Activated CD4-positive, alpha-beta T cell treated with anti-CD3 and anti-CD28 coated beads, Interleukin-2, amount 10 ng/mL, durations not matched to agents 7 days and 5 days (primary cell): ENCODE results near the gene ZFR. TPM values are rescaled to one million over a fixed set of nuclear protein-coding genes. Genes with fewer than 3 reads are reported as not detected.
"Not testable (repeated sequence)": the region's sequence is repeated elsewhere in the genome, so short reads cannot be mapped to it uniquely, and the experiment has no call there.

Experiments
- CTCF ChIA-PET: fragments of 350-600 bp; sonication (Branson Sonifier 250); formaldehyde crosslinking; loops from one replicate; lab custom pipeline; 2021; ENCODE audit warnings: antibody characterized with exemption; lab: Charles Lee
- POLR2A ChIA-PET: fragments of 350-600 bp; sonication (Branson Sonifier 250); formaldehyde crosslinking; loops from one replicate; lab custom pipeline; 2021; ENCODE audit warnings: antibody characterized with exemption; lab: Charles Lee
- DNase-seq: peaks from one replicate; pipeline ENCODE4 v3.0.0-alpha.2; 2020
- H3K27ac Mint-ChIP-seq: one replicate; pipeline ENCODE4 v1.8.0; 2021; ENCODE audit warnings: mild to moderate bottlenecking, moderate library complexity, mixed read lengths
- H3K27me3 Mint-ChIP-seq: one replicate; pipeline ENCODE4 v1.8.0; 2021; ENCODE audit warnings: mixed read lengths
- H3K36me3 Mint-ChIP-seq: one replicate; pipeline ENCODE4 v1.8.0; 2021; ENCODE audit warnings: low read depth, mixed read lengths
- H3K4me1 Mint-ChIP-seq: one replicate; pipeline ENCODE4 v1.8.0; 2021; ENCODE audit warnings: mixed read lengths
- H3K4me3 Mint-ChIP-seq: one replicate; pipeline ENCODE4 v1.8.0; 2021; ENCODE audit warnings: mild to moderate bottlenecking, moderate library complexity, mixed read lengths
- H3K9me3 Mint-ChIP-seq: one replicate; pipeline ENCODE4 v1.8.0; 2021; ENCODE audit warnings: mixed read lengths
- total RNA-seq, 2 experiments: library from RNA; stranded (reverse); gene quantifications; one replicate each; pipeline ENCODE4 v1.2.3, GENCODE V29; 2021

The ZFR gene
- total RNA-seq, 2 experiments from 2014 or later = 46.6 to 52.1 TPM

- DNase-seq = no peak
- Mint-ChIP-seq H3K27ac (peak overlapping the region; percentile 52), H3K4me3 (no peak overlapping the region), H3K4me1 (no peaks in the 10 kb centered on the region), H3K36me3 (no peaks in the 10 kb centered on the region), H3K9me3 (no peaks in the 10 kb centered on the region), H3K27me3 (no peaks in the 10 kb centered on the region)
- ChIA-PET POLR2A (no interaction called here), CTCF (interaction anchor here (0.7 kb wide), 1 partner anchor 119 kb away, joined by 3 read pairs; no protein-coding TSS in a partner anchor)
Measured at GRCh38 chr5:32471784-32472183, 27.2 kb upstream of the ZFR start.

- H3K4me1 Mint-ChIP-seq = peaks cover 4% of the 10 kb centered on the region
- no peak overlapping the region for H3K4me3 Mint-ChIP-seq
- ChIA-PET CTCF (no interaction called here), POLR2A (interaction anchor here (0.6 kb wide), 1 partner anchor 231 kb away, joined by 7 read pairs; no protein-coding TSS in a partner anchor)
- DNase-seq = no peak
- no peaks in the 10 kb centered on the region for H3K27me3 Mint-ChIP-seq
- H3K9me3 Mint-ChIP-seq = no peaks in the 10 kb centered on the region
- H3K36me3 Mint-ChIP-seq = no peaks in the 10 kb centered on the region
- H3K27ac Mint-ChIP-seq = no peak overlapping the region
Measured at GRCh38 chr5:32465076-32465475, 20.5 kb upstream of the ZFR start.

DNA sequence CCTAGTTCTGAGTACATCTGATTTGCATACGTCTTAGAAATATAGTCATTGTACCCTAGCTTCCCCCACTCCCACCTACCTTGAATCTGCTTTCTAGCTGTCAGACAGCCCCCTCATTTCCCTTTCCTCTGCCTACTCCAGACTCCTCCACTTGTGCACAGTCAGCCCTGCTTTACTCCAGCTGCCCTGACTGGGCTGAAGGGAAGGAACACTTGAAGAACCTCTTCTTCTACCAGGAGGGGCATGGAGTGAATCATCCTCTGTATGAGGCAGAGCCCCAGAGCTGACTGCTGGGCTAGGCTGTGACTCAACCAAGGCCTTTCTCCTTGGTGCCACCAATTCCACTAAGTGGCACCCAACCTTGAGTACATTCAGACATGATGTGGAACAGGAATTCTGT is 18.1 kb upstream of the ZFR start:
- Mint-ChIP-seq H3K27ac (no peak overlapping the region), H3K4me1 (peaks cover 4% of the 10 kb centered on the region), H3K27me3 (no peaks in the 10 kb centered on the region), H3K36me3 (no peaks in the 10 kb centered on the region), H3K4me3 (no peak overlapping the region), H3K9me3 (peaks cover 3% of the 10 kb centered on the region)
- ChIA-PET POLR2A (no interaction called here), CTCF (interaction anchor here (1.1 to 1.2 kb wide), 3 partner anchors 9 to 231 kb away, joined by 3 to 4 read pairs (median 4); partner anchors contain the start of gene ZFR)
- no peak for DNase-seq

- DNase-seq = no peak
- no peak overlapping the region for H3K27ac Mint-ChIP-seq
- H3K9me3 Mint-ChIP-seq = peaks cover 3% of the 10 kb centered on the region
- ChIA-PET POLR2A (no interaction called here), CTCF (no interaction called here)
- H3K36me3 Mint-ChIP-seq = no peaks in the 10 kb centered on the region
- H3K27me3 Mint-ChIP-seq = peaks cover 1% of the 10 kb centered on the region
- no peak overlapping the region for H3K4me3 Mint-ChIP-seq
- peaks cover 4% of the 10 kb centered on the region for H3K4me1 Mint-ChIP-seq
Measured at GRCh38 chr5:32461441-32462120, 17.0 kb upstream of the ZFR start.

GRCh38 chr5:32460702-32461101 is 16.2 kb upstream of the ZFR start:
- ChIA-PET POLR2A (no interaction called here), CTCF (interaction anchor here (0.6 kb wide), 1 partner anchor 636 kb away, joined by 3 read pairs; no protein-coding TSS in a partner anchor)
- Mint-ChIP-seq H3K27ac (no peak overlapping the region), H3K36me3 (no peaks in the 10 kb centered on the region), H3K4me3 (no peak overlapping the region), H3K9me3 (peaks cover 3% of the 10 kb centered on the region), H3K4me1 (peaks cover 4% of the 10 kb centered on the region), H3K27me3 (peaks cover 3% of the 10 kb centered on the region)
- no peak for DNase-seq

GRCh38 chr5:32458880-32459495 is 14.4 kb upstream of the ZFR start:
- CTCF ChIA-PET = interaction anchor here (1.0 to 1.2 kb wide), 3 partner anchors 8 to 209 kb away, joined by 3 read pairs; no protein-coding TSS in a partner anchor
- no peaks in the 10 kb centered on the region for H3K36me3 Mint-ChIP-seq
- H3K4me3 Mint-ChIP-seq = no peak overlapping the region
- no peak overlapping the region for H3K27ac Mint-ChIP-seq
- POLR2A ChIA-PET = no interaction called here
- peaks cover 3% of the 10 kb centered on the region for H3K27me3 Mint-ChIP-seq
- peaks cover 4% of the 10 kb centered on the region for H3K4me1 Mint-ChIP-seq
- H3K9me3 Mint-ChIP-seq = peaks cover 3% of the 10 kb centered on the region
- no peak for DNase-seq

DNA sequence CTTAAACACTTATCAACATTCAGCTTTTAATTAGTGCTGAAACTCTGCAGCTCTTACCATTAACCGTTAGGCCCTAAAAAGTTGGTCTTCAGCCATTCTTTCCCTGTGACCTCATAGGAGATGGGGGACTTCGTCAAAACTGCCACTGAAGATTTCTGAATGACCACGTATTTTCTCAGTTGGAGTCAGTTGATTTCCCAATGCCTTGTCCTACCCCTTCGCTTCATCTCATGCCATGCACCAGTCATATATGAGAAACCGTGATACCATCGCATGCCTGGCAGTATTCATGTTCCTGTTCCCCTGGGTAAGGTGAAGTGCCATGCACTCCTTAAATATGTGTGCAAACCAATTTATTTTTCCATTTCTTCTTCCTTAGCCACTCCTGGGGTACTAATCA is 10.8 kb upstream of the ZFR start:
- Mint-ChIP-seq H3K36me3 (no peaks in the 10 kb centered on the region), H3K4me1 (no peaks in the 10 kb centered on the region), H3K27me3 (peaks cover 7% of the 10 kb centered on the region), H3K9me3 (peaks cover 3% of the 10 kb centered on the region), H3K27ac (no peak overlapping the region), H3K4me3 (no peak overlapping the region)
- ChIA-PET CTCF (no interaction called here), POLR2A (no interaction called here)
- DNase-seq = no peak

GRCh38 chr5:32454821-32455220 is 10.3 kb upstream of the ZFR start:
- ChIA-PET POLR2A (no interaction called here), CTCF (interaction anchor here (0.6 to 1.0 kb wide), 2 partner anchors 10 to 19 kb away, joined by 3 to 4 read pairs; no protein-coding TSS in a partner anchor)
- Mint-ChIP-seq H3K4me1 (no peaks in the 10 kb centered on the region), H3K9me3 (peaks cover 3% of the 10 kb centered on the region), H3K27ac (no peak overlapping the region), H3K27me3 (peaks cover 7% of the 10 kb centered on the region), H3K36me3 (no peaks in the 10 kb centered on the region), H3K4me3 (no peak overlapping the region)
- DNase-seq = no peak

DNA sequence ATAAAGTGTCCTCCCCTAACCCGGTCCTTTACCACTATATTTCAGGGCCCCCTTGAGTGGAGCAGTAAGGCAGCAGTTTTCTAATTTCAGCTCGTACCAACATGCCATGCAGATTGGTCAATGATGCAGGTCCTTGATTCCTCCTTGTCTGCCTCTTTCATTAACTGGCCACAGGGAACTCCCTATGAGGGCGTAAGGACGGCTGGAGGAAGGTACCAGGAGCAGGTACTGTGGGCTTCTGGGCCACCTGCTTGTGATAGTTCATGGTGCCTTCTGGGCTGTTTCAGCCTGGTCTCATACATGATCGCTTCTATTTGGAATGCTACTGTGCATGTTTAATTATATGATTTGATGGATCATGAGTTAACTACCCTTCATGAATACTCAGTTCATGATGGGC is 9.4 kb upstream of the ZFR start:
- Mint-ChIP-seq H3K4me3 (no peak overlapping the region), H3K9me3 (no peaks in the 10 kb centered on the region), H3K27me3 (peaks cover 11% of the 10 kb centered on the region), H3K36me3 (no peaks in the 10 kb centered on the region), H3K4me1 (no peaks in the 10 kb centered on the region), H3K27ac (no peak overlapping the region)
- CTCF ChIA-PET = interaction anchor here (0.7 to 1.6 kb wide), 4 partner anchors 9 to 72 kb away, joined by 3 to 6 read pairs (median 4); no protein-coding TSS in a partner anchor
- POLR2A ChIA-PET = no interaction called here
- DNase-seq = no peak

DNA sequence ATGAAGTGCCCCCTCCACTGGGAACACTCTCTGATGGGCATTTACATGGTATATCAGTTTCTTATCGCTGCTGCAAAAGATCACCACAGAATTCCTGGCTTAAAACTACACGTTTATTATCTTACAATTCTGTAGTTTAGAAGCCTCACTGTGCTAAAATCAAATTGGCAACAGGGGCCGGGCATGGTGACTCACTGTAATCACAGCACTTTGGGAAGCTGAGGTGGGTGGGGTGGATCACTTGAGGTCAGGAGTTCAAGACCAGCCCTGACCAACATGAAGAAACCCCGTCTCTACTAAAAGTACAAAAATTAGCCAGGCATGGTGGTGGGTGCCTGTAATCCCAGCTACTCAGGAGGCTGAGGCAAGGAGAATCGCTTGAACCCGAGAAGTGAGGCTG is 7.8 kb upstream of the ZFR start:
- H3K27ac Mint-ChIP-seq, H3K4me3 Mint-ChIP-seq, H3K36me3 Mint-ChIP-seq, POLR2A ChIA-PET, DNase-seq, H3K9me3 Mint-ChIP-seq, H3K4me1 Mint-ChIP-seq: not testable (repeated sequence)
- H3K27me3 Mint-ChIP-seq = peaks cover 12% of the 10 kb centered on the region
- CTCF ChIA-PET = interaction anchor here (1.0 to 1.5 kb wide), 2 partner anchors 17 to 138 kb away, joined by 3 to 4 read pairs; no protein-coding TSS in a partner anchor

GRCh38 chr5:32450952-32451351 is 6.4 kb upstream of the ZFR start:
- H3K9me3 Mint-ChIP-seq = no peaks in the 10 kb centered on the region
- no peaks in the 10 kb centered on the region for H3K36me3 Mint-ChIP-seq
- H3K27me3 Mint-ChIP-seq = peaks cover 9% of the 10 kb centered on the region
- CTCF ChIA-PET = interaction anchor here (1.0 kb wide), 1 partner anchor 26 kb away, joined by 4 read pairs; no protein-coding TSS in a partner anchor
- DNase-seq = no peak
- H3K4me1 Mint-ChIP-seq = no peaks in the 10 kb centered on the region
- H3K27ac Mint-ChIP-seq = no peak overlapping the region
- no peak overlapping the region for H3K4me3 Mint-ChIP-seq
- POLR2A ChIA-PET = no interaction called here

GRCh38 chr5:32449262-32449661 is 4.7 kb upstream of the ZFR start:
- Mint-ChIP-seq H3K36me3 (peaks cover 2% of the 10 kb centered on the region), H3K27ac (no peak overlapping the region), H3K4me3 (no peak overlapping the region), H3K4me1 (peaks cover 7% of the 10 kb centered on the region), H3K27me3 (peaks cover 11% of the 10 kb centered on the region), H3K9me3 (peaks cover 3% of the 10 kb centered on the region)
- CTCF ChIA-PET = interaction anchor here (0.9 kb wide), 1 partner anchor 141 kb away, joined by 3 read pairs; no protein-coding TSS in a partner anchor
- DNase-seq = no peak
- POLR2A ChIA-PET = no interaction called here

GRCh38 chr5:32446630-32447029 is 2.1 kb upstream of the ZFR start:
- H3K4me3 Mint-ChIP-seq = no peak overlapping the region
- peaks cover 3% of the 10 kb centered on the region for H3K9me3 Mint-ChIP-seq
- ChIA-PET CTCF (no interaction called here), POLR2A (no interaction called here)
- H3K4me1 Mint-ChIP-seq = peaks cover 22% of the 10 kb centered on the region
- H3K27ac Mint-ChIP-seq = no peak overlapping the region
- H3K27me3 Mint-ChIP-seq = peaks cover 9% of the 10 kb centered on the region
- DNase-seq = no peak
- peaks cover 17% of the 10 kb centered on the region for H3K36me3 Mint-ChIP-seq
